GM12874 (cell line): ENCODE data around the gene PDE6D.
A peak's percentile ranks its signal among the peaks of the same experiment; 100 is the strongest.

Experiments
- TF ChIP-seq, protein P1 (sequence below): IDR thresholded peaks from 2 replicates; pipeline ENCODE4 v1.5.1; 2011; ENCODE audit warnings: low read depth, mild to moderate bottlenecking, control low read depth, low read length, moderate library complexity; ENCODE audit not compliant: insufficient read depth

Gene PDE6D

DNA sequence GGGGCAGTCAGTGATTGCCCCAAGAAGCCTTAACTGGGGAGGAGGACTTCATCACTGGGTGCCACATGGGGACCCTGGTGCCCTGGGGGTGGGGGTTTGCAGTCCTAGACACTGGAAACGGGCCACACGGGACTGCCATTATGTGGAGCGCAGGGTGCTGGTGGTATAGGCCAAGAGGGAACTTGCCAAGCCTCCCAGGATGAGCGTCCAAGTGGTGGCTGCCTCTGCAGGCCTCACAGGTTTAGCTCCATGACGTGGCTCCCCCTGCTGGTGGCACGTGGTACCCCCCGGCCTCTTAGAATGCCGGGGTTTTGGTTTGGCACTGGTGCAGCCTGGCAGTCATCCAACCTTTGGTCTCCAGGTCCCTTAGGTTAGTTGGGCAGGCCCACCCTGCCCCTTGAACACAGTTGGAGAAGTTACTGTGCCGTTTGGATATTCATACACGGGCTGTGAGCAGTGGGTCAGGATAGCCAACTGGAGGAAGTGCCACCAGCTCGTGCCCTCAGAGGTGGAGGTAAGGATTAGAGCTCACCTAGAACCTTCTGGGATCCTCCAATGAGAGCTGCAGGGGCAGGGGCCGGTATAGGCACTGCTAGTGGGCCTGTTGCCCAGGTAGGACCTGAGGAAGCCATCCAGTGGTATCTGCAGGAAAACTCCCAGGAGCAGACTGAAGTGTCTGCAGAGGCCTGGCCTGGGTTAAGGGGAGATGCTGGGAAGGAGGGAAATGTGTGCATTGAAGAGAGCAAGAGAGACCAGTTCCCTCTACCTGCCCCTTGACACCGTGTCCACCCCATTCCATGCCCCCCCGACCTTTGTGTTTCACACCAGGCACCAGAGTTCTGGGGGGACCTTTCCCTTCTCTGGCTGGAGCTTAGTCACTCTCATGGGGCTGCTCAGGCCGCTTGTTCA is 67.1 kb downstream of the PDE6D start:
- TF ChIP-seq, protein P1, sequence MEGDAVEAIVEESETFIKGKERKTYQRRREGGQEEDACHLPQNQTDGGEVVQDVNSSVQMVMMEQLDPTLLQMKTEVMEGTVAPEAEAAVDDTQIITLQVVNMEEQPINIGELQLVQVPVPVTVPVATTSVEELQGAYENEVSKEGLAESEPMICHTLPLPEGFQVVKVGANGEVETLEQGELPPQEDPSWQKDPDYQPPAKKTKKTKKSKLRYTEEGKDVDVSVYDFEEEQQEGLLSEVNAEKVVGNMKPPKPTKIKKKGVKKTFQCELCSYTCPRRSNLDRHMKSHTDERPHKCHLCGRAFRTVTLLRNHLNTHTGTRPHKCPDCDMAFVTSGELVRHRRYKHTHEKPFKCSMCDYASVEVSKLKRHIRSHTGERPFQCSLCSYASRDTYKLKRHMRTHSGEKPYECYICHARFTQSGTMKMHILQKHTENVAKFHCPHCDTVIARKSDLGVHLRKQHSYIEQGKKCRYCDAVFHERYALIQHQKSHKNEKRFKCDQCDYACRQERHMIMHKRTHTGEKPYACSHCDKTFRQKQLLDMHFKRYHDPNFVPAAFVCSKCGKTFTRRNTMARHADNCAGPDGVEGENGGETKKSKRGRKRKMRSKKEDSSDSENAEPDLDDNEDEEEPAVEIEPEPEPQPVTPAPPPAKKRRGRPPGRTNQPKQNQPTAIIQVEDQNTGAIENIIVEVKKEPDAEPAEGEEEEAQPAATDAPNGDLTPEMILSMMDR, result peak; percentile 96

DNA sequence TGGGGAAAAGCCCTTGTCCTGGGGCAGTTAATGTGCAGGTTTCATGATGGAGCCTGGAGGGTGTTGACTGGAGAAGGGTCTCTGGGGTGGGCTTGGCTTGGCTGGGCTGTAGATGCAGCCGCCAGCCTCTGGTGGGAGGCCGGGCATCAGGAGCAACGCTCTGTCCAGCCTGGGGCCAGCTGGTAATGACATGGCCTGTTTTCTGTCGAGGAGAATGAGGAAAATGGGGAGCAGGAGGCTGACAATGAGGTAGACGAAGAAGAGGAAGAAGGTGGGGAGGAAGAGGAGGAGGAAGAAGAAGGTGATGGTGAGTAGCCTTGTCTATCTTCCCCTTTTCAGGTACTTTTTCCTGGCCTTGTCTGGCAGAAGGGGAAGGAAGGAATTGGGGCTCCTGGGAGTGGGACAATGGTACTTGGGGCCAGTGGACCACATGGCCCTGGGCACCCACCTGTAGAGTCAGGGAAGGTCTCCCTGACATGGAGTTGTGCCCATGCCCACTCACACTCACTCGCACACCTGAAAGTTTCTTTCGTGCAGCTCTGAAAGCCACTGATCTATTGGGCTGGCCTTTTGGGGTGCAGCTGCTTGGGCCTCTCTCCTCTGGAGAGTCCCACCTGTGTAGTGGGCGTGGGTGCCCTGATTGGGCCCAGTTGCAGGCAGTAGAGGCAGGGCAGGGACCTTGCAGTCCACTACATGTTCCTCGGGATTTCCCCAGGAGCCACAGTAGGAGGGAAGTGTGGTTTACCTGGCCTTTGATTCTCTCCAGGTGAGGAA is 69.2 kb downstream of the PDE6D start:
- TF ChIP-seq, protein P1, result no peak

DNA sequence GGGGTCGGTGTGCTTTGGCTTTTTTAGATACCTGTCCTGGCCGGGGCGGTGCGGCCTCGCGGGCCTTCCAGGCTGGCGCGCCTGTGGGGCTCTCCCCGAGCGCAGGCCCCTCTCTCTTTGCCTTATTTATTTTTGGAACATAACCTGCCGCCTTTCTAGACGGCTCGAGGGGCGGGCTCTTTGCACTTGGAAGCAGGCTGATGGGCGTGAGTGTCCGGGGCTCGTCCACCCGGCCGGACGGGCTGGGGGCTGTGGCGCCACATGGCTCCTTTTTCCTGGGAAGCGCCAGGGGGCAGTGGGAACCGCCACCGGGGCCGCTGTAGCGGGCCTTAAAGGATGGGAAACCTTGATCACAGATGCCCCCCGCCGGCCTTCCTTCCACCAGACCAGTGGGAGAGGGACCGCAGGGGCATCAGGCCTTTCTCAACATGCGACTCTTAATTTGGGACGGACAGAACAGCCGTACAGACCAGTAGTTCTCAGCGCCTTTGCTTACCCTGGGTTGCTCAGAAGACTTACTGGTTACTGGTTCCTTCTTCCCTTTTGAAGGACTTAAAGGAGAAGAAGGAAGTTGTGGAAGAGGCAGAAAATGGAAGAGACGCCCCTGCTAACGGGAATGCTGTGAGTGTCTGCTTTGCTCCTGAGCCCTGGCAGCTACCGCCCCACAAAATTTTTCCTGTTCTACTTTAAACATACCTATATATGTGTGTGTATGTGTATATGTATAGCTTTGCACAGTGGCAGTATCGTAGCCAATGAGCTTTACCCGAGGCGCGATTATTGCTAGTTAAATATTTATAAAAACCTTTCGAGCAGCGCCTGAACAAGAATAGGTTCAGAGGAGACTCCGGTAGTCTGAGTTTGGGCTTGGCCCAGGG is 70.0 kb downstream of the PDE6D start:
- TF ChIP-seq, protein P1, result no peak

DNA sequence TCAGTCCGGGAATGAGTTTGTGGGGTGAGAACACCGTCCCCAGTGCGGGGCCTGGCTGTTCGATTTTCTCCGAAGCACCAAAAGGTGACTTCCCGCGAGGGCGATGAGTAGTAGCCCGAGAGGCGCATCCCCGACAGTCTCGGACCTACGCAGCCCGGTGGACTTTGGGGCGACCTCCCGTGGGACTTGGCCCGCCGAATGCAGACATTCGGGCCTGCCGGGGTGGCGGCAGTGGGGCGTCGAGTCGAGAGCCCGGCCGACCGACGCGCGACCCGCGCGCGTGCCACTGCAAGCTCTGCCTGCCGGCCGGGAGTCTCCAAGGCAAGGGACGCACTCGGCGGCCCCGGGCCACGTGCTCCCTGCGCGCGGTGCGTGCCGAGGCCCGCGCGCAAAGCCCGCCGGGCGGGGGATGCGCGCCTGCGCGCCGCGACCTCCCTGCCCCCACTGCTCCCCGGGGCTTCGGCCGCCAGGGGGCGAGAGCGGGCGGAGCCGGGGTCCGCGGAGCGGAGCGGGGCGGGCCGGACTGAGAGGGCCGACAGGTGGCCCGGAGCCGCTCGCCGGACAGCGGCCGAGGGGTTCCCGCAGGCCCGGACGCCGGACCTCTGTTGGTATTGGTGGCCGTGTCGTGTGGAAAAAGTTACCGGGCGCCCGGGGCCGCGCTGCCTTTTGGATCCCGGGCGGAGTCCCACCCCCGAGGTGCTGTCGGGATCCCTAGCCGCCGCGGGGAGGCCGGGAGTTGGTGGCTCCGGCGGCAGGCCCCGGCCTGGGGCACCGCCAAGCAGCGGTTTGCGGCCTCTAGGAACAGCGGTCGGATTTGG is 70.9 kb downstream of the PDE6D start:
- TF ChIP-seq, protein P1, result peak; percentile 92

DNA sequence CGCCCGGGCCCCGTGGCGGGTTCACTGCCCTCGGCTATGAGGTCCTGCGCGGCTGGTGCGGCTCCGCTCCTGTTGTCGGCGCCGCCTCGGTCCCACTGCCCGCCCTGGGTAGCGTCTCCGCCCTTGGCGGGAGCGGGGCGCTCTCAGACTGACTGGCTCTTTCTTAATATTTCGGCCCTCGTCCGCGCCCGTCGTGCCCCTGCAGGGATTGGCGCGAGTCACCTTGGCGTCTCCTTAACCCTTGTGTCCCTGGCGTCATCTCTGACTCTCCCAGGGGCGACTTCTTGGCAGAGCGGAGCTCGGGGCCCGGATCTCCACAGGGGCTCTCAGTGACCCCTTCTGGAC is 71.5 kb downstream of the PDE6D start:
- TF ChIP-seq, protein P1, result no peak

DNA sequence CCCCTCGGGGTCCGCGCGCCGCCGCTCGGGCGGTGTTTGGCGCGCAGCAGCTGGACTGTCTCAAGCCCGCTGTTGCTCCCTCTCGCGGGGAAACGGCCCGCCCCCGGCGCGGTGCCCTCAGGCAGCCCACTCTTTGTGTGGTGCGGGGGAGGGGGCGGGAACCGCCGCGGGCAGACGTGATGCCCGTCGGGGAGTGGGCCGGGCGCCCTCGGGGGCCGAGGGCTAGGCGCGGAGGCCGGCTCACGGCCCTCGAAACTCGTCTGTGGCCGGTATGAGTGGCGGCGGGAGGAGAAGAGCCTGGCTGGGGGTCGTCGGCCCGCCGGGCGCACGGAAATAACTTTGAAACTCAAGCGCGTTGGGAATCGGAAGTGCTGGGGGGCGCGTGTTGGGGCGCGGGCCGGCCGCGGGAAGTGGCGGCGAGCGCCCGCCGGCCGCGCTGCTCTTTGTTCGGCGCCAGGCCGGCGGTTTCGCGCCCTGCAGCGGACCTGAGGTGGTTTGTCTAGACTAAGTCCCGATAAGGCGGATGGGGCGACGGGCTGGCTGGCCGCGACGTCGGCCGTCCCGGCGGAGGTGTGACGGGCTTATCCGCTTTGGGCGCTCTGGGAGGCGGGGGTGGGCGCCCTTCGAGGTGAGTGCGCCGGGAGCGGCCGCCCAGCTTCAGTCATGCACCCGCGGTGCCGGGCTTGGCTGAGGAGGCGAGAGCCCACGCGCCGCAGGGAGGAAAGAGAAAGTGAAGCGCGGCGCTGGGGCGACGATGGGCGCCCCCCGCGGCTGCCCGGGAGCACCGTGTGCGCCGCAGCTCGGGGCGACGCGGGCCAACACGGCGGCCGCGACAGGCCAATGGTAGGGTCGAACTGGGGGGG is 72.1 kb downstream of the PDE6D start:
- TF ChIP-seq, protein P1, result 0 out of 2 replicates have a peak, but pooled peaks have one; percentile 28
